Small intestine (tissue), 7 donors: ENCODE results near the gene ARRDC4. TPM values are rescaled to one million over a fixed set of nuclear protein-coding genes. Genes with fewer than 3 reads are reported as not detected.

Source experiments
- DNase-seq, 2 donors: peaks; one replicate each; pipeline versions ENCODE4 v3.0.0 to v3.0.0-alpha.2; 2013
- FAIRE-seq: peaks from 2 replicates; lab custom pipeline; 2012; peaks lifted over from hg19 to GRCh38; lab: Jason Lieb, UNC
- H3K27ac ChIP-seq, 3 donors: one replicate each; pipeline ENCODE4 v1.5.1; 2013; ENCODE audit warnings: low read length in 2 of 3, mild to moderate bottlenecking in 2 of 3, control low read depth in 1 of 3, inconsistent platforms in 1 of 3, low read depth in 1 of 3, moderate library complexity in 1 of 3
- H3K27me3 ChIP-seq, 3 donors: one replicate each; pipeline ENCODE4 v1.6.1; 2013; ENCODE audit warnings: low read length in 3 of 3, inconsistent platforms in 1 of 3; ENCODE audit not compliant: control insufficient read depth in 3 of 3, insufficient read depth in 3 of 3
- H3K36me3 ChIP-seq, 3 donors: one replicate each; pipeline ENCODE4 v1.6.1; 2013; ENCODE audit warnings: low read length in 3 of 3, inconsistent platforms in 1 of 3, low read depth in 1 of 3, mild to moderate bottlenecking in 1 of 3, moderate library complexity in 1 of 3; ENCODE audit not compliant: control insufficient read depth in 3 of 3, insufficient read depth in 2 of 3
- H3K4me1 ChIP-seq, 3 donors: one replicate each; pipeline ENCODE4 v1.6.1; 2013; ENCODE audit warnings: low read length in 2 of 3, inconsistent platforms in 1 of 3, low read depth in 1 of 3, mild to moderate bottlenecking in 1 of 3, moderate library complexity in 1 of 3; ENCODE audit not compliant: control insufficient read depth in 3 of 3, insufficient read depth in 2 of 3
- H3K4me3 ChIP-seq, 3 donors: one replicate each; pipeline ENCODE4 v1.5.1; 2013; ENCODE audit warnings: low read length in 3 of 3, control low read depth in 1 of 3, inconsistent platforms in 1 of 3, low read depth in 1 of 3, mild to moderate bottlenecking in 1 of 3, moderate library complexity in 1 of 3
- H3K9me3 ChIP-seq, 2 donors: one replicate each; pipeline ENCODE4 v1.6.1; 2013; ENCODE audit warnings: low read depth in 1 of 2, low read length in 1 of 2; ENCODE audit not compliant: control insufficient read depth in 2 of 2, insufficient read depth in 1 of 2
- WGBS, 3 donors: extraction: QIAGEN DNeasy Blood & Tissue Kit; methylation state at CpG; one replicate each; pipeline ENCODE4 v1.1.7; 2013; 5-methylcytosine and 5-hydroxymethylcytosine counted together
- polyA plus RNA-seq, 4 donors: library from polyadenylated mRNA; stranded (reverse) in 3 of 4; unstranded in 1 of 4; fragments of 200-250 nt in 3 of 4; fragments of 120-200 nt in 1 of 4; gene quantifications; one replicate each; pipeline versions ENCODE4 v1.2.1 to v1.2.3, GENCODE V29; 2013
- donor health status: healthy with polysubstance abuse.
- donor health status: control.
- donor health status: control.
- donor health status: Bipolar disorder and iron deficiency.
- donor health status: healthy.

The ARRDC4 gene
- polyA plus RNA-seq, 4 donors: 18.9 to 92.3 (median 30.7) TPM

DNA sequence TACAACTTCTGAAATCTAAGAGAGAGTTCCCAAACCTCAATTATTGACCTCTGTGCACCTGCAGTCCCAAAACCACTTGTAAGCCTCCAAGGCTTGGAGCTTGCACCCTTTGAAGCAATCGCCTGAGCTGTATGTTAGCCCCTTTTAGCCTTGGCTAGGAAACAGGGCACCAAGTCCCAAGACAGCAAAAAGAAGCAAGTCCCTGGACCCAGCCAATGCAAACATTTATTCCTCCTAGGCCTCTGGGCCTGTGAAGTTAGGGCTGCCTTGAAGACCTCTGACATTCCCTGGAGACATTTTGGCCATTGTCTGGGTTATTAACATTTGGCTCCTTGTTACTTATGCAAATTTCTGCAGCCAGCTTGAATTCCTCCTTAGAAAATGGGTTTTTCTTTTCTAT, 26.9 kb upstream of the ARRDC4 start:
- 84 to 94% (median 89%) methylated on average over 1 of the region's 1 CpG for WGBS, 3 donors
- DNase-seq: no peak
- no peak for FAIRE-seq

DNA sequence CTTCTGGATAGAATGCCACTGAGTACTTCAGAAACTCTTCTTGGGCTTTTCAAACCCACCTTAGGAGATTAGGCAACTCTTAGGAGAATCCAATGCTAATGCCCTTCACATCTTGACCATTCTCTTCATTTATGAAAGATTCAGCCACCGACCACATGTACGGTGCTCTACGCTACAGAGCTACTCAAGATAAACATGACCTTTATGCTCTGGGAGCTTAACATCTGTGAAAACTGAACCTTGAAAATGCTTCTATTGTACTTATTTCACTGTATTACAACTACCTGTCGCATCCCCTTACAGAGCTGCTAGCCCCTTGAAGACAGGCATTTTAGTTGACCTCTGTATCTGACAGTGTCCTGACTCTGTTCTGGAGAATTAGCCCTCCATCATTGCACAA, 19.5 kb upstream of the ARRDC4 start:
- no peak for DNase-seq
- peaks cover 0 to 3% (median 0%) of the 10 kb centered on the region in 3 donors for H3K4me1 ChIP-seq
- WGBS, 3 donors: 56 to 74% (median 65%) methylated on average over 4 of the region's 4 CpGs
- no peak overlapping the region for H3K4me3 ChIP-seq
- no peaks in the 10 kb centered on the region for H3K36me3 ChIP-seq
- FAIRE-seq: no peak
- no peak overlapping the region for H3K27ac ChIP-seq
- H3K27me3 ChIP-seq: no peaks in the 10 kb centered on the region
- peaks cover 0 to 2% of the 10 kb centered on the region in 2 donors for H3K9me3 ChIP-seq

More for the DNA sequence above, 26.9 kb upstream of the ARRDC4 start:
- Histone ChIP-seq H3K9me3 (peaks cover 0 to 12% of the 10 kb centered on the region in 2 donors), H3K36me3 (no peaks in the 10 kb centered on the region), H3K4me1 (no peaks in the 10 kb centered on the region), H3K27ac (no peak overlapping the region), H3K27me3 (no peaks in the 10 kb centered on the region), H3K4me3 (no peak overlapping the region)

DNA sequence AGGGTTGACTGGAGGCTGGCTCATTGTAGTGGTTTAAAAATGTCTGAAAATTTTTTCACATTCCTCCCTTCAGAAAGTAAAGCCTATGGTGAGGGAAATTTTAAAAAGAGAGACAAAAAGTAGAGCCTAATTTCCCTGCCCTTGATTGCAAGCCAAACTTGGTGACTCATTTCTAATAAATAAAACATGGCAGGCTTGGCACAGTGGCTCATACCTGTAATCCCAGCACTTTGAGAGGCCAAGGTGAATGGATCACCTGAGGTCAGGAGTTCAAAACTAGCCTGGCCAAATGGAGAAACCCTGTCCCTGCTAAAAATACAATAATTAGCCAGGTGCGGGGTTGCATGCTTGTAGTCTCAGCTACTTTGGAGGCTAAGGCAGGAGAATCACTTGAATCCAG, 18.9 kb upstream of the ARRDC4 start:
- H3K27ac ChIP-seq: no peak overlapping the region
- no peak overlapping the region for H3K4me3 ChIP-seq
- no peaks in the 10 kb centered on the region for H3K27me3 ChIP-seq
- H3K36me3 ChIP-seq: no peaks in the 10 kb centered on the region
- peaks cover 0 to 3% (median 0%) of the 10 kb centered on the region in 3 donors for H3K4me1 ChIP-seq
- H3K9me3 ChIP-seq: peaks cover 0 to 2% of the 10 kb centered on the region in 2 donors
- no peak for FAIRE-seq
- no peak for DNase-seq
- WGBS, 3 donors: 90 to 96% (median 94%) methylated on average over 1 of the region's 1 CpG

DNA sequence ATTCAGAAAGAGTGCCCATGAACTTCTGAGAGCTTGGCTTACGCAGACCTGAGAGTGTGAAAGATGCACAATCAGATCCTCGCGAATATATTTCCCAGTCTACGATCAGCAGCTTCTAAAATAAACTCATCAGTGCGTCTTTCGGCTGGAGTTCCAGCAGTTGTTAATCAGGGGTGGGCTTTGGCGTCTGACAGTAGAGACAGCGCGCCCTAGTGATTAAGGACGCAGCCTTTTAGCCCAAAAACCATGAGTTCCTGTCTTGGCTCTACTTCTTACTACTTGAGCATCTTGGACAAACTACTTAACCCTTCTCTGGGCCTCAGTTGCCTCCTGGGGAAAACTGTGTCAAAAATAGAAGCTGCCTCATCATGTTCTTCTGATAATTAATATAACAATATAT, 15.8 kb upstream of the ARRDC4 start:
- Histone ChIP-seq H3K9me3 (peaks cover 0 to under 1% of the 10 kb centered on the region in 2 donors), H3K27me3 (no peaks in the 10 kb centered on the region), H3K27ac (no peak overlapping the region), H3K4me1 (peaks cover 0 to 11% (median 0%) of the 10 kb centered on the region in 3 donors), H3K4me3 (no peak overlapping the region), H3K36me3 (no peaks in the 10 kb centered on the region)
- no peak for FAIRE-seq
- 58 to 94% (median 92%) methylated on average over 10 of the region's 10 CpGs for WGBS, 3 donors
- no peak for DNase-seq

DNA sequence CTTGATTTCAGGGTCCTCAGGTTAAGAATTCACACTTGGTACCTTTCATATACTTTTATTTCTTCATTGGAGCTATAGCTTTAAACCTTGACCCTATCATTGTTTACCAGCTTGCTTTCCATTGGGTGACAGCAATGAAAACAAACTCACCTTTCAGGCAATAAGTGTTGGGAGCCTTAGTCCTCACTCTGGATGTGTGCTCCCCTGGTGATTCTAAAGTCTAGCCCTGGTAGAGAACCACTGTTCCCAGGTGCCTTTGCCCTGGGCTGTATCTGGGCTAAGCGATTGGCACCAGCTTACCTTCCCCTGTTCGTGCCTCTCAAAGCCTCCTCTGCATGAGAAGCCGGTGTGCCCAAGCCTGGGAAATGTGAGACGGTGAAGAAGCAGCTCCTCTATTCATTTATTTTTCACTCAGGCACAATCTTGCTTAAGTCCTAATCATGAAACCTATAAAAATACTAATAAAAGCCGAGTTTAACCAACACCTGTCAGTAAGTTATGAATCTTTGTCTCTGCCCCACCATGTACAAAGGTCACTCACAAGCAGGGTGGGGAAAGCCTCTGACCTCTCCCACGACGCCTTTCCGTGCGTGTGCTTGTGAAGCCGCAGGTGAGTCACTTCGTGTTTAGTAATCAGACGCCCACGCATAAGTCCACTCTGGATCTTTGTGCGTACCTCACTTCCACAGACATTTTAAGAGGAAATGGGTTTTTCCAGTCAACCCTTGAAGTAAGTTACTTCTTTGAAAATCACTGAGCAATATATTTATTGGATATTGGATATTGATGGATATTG, 12.8 kb upstream of the ARRDC4 start:
- Histone ChIP-seq H3K27ac (peak overlapping the region in 2 of 3 donors; percentile 35 to 63), H3K27me3 (no peaks in the 10 kb centered on the region), H3K4me3 (peak overlapping the region in 2 of 3 donors; percentile 0 to 5), H3K36me3 (no peaks in the 10 kb centered on the region), H3K4me1 (peaks cover 0 to 8% (median 0%) of the 10 kb centered on the region in 3 donors), H3K9me3 (no peaks in the 10 kb centered on the region)
- WGBS, 3 donors: 18 to 63% (median 36%) methylated on average over 14 of the region's 14 CpGs
- FAIRE-seq (no peak), DNase-seq (peak; percentile 83 to 86)

DNA sequence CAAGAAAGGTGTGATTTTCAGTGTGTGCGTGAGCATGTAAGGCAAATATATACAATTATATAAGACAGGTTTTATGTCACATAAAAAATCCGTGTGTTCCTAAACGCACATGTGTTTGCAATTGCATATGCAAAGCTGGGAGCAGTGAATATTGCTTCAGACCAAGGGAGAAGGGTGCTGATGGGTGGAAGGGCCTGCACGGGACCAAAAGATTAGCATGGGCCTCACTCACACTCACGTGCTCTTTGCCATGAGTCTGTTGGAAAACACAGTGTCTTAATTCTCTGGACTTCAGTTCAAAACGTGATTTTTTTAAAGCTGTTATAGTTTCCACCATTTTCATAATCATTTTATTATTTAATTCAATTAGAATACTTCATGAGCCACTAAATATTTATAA, 7.2 kb upstream of the ARRDC4 start:
- WGBS, 3 donors: 65 to 87% (median 86%) methylated on average over 6 of the region's 6 CpGs
- H3K9me3 ChIP-seq: no peaks in the 10 kb centered on the region
- FAIRE-seq: no peak
- no peaks in the 10 kb centered on the region for H3K36me3 ChIP-seq
- peaks cover 0 to 12% (median 0%) of the 10 kb centered on the region in 3 donors for H3K4me1 ChIP-seq
- no peak for DNase-seq
- no peaks in the 10 kb centered on the region for H3K27me3 ChIP-seq
- no peak overlapping the region for H3K4me3 ChIP-seq
- no peak overlapping the region for H3K27ac ChIP-seq

DNA sequence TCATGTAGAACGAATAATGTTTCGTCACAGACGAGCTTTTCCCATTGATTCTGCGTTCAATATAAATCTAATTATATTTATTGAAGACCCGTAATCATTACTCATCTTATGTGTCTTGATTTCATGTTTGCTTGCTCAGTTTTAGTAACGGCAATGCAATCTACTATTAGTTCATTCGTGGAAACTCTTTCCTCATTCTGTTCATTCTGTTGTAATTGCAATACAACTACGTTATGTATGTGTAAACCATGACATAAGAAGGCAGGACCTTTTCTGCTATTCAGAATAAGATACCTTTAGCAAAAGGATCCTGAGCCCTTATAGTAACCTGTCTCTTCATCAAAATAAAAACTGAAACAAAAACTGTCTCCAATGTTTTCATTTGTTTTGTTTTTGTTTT, 6.8 kb upstream of the ARRDC4 start:
- Histone ChIP-seq H3K36me3 (no peaks in the 10 kb centered on the region), H3K9me3 (no peaks in the 10 kb centered on the region), H3K27ac (no peak overlapping the region), H3K27me3 (no peaks in the 10 kb centered on the region), H3K4me1 (peaks cover 0 to 12% (median 0%) of the 10 kb centered on the region in 3 donors), H3K4me3 (no peak overlapping the region)
- no peak for DNase-seq
- FAIRE-seq: no peak
- WGBS, 3 donors: 47 to 78% (median 76%) methylated on average over 8 of the region's 8 CpGs

DNA sequence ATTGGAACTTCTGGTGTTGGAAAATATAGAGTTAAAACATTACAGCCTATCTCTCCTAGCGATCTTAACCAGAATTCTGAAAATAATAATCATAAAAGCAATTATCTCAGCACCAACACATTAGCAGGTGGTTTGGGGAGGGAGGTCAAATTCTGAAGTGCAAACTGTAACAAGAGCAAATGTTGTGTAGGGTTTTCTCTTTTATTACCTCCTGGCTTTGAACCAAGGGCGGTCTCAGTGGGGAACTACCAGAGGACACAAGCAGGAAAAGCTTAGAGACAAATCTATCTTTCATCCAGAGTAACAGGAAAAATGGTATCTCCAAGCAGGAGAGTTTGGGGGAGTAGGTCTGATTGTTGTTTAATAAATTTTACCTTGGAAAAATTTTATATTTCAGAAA, 5.5 kb upstream of the ARRDC4 start:
- no peaks in the 10 kb centered on the region for H3K9me3 ChIP-seq
- H3K4me3 ChIP-seq: no peak overlapping the region
- WGBS, 3 donors: 15 to 55% (median 25%) methylated on average over 2 of the region's 2 CpGs
- DNase-seq (peak; percentile 88 to 89), FAIRE-seq (no peak)
- peaks cover 0 to 12% (median 2%) of the 10 kb centered on the region in 3 donors for H3K4me1 ChIP-seq
- no peaks in the 10 kb centered on the region for H3K36me3 ChIP-seq
- H3K27me3 ChIP-seq: no peaks in the 10 kb centered on the region
- peak overlapping the region in 1 of 3 donors; percentile 34 for H3K27ac ChIP-seq
